ENCODE data around the gene GPR35. TPM values are rescaled to one million over a fixed set of nuclear protein-coding genes. Genes with fewer than 3 reads are reported as not detected.

The GPR35 gene
- total and polyA plus RNA-seq, 7 experiments from 2014 or later, result 0.20 to 19.0 (median 8.4) TPM

- intact Hi-C loops (cut with micrococcal nuclease), result loop anchor here in 1 of 2 donors (10.0 kb wide), 1 partner anchor 107 kb away; no protein-coding TSS in a partner anchor
- Mint-ChIP-seq H3K27me3 (no peaks in the 10 kb centered on the region), H3K4me3 (no peak overlapping the region), H3K27ac (no peak overlapping the region), H3K9me3 (no peaks in the 10 kb centered on the region), H3K4me1 (peaks cover 0 to 4% (median 0%) of the 10 kb centered on the region in 7 donors), H3K36me3 (peaks cover 0 to 5% (median 0%) of the 10 kb centered on the region in 5 donors)
- ATAC-seq (no peak), DNase-seq (peak in 1 of 9 donors; percentile 1)
- no peaks in the 10 kb centered on the region for H3K4me1 ChIP-seq (ENCODE audit: control insufficient read depth in 2 of 2, insufficient read depth in 2 of 2, low read length in 2 of 2)
- peaks cover 0 to 95% (median 0%) of the 10 kb centered on the region in 3 experiments for H3K36me3 ChIP-seq (ENCODE audit: control insufficient read depth in 2 of 3, insufficient read depth in 3 of 3, low read length in 3 of 3)
- no peak overlapping the region for H3K27ac ChIP-seq (ENCODE audit: low read depth, low read length)
- no peaks in the 10 kb centered on the region for H3K27me3 ChIP-seq (ENCODE audit: control insufficient read depth in 2 of 2, insufficient read depth in 2 of 2, low read length in 2 of 2)
- H3K4me3 ChIP-seq (ENCODE audit: low read length), result no peak overlapping the region
- POLR2A ChIA-PET, result no interaction called here
- H3K9me3 ChIP-seq (ENCODE audit: control insufficient read depth in 2 of 3, low read length in 3 of 3), result no peaks in the 10 kb centered on the region
- CTCF ChIA-PET, result no interaction called here
Observed at GRCh38 chr2:240597419-240598181, 27.7 kb upstream of the GPR35 start.

- Mint-ChIP-seq H3K27me3 (no peaks in the 10 kb centered on the region), H3K4me1 (peaks cover 0 to 4% (median 0%) of the 10 kb centered on the region in 7 donors)
- peak in 1 of 9 donors; percentile 4 for DNase-seq
Observed at GRCh38 chr2:240598311-240598911, 26.9 kb upstream of the GPR35 start.

GRCh38 chr2:240599141-240599583 lies 26.1 kb upstream of the GPR35 start:
- ChIA-PET CTCF (no interaction called here), POLR2A (no interaction called here)
- H3K36me3 ChIP-seq (ENCODE audit: control insufficient read depth in 2 of 3, insufficient read depth in 3 of 3, low read length in 3 of 3), result peaks cover 0 to 80% (median 0%) of the 10 kb centered on the region in 3 experiments
- intact Hi-C loops (cut with micrococcal nuclease), result loop anchor here in 1 of 2 donors (10.0 kb wide), 1 partner anchor 106 kb away; no protein-coding TSS in a partner anchor
- peak overlapping the region in 1 of 9 donors; percentile 33 for H3K27ac Mint-ChIP-seq
- ATAC-seq, result no peak
- peak in 1 of 9 donors; percentile 2 for DNase-seq
- no peaks in the 10 kb centered on the region for H3K4me1 ChIP-seq (ENCODE audit: control insufficient read depth in 2 of 2, insufficient read depth in 2 of 2, low read length in 2 of 2)
- H3K27ac ChIP-seq (ENCODE audit: low read depth, low read length), result no peak overlapping the region
- H3K9me3 ChIP-seq (ENCODE audit: control insufficient read depth in 2 of 3, low read length in 3 of 3), result no peaks in the 10 kb centered on the region
- no peaks in the 10 kb centered on the region for H3K27me3 Mint-ChIP-seq
- no peaks in the 10 kb centered on the region for H3K27me3 ChIP-seq (ENCODE audit: control insufficient read depth in 2 of 2, insufficient read depth in 2 of 2, low read length in 2 of 2)
- H3K9me3 Mint-ChIP-seq, result no peaks in the 10 kb centered on the region
- no peak overlapping the region for H3K4me3 Mint-ChIP-seq
- H3K4me1 Mint-ChIP-seq, result peaks cover 0 to 4% (median 0%) of the 10 kb centered on the region in 7 donors
- peaks cover 0 to 5% (median 0%) of the 10 kb centered on the region in 5 donors for H3K36me3 Mint-ChIP-seq
- no peak overlapping the region for H3K4me3 ChIP-seq (ENCODE audit: low read length)

More at GRCh38 chr2:240598311-240598911, 26.9 kb upstream of the GPR35 start:
- H3K9me3 ChIP-seq (ENCODE audit: control insufficient read depth in 2 of 3, low read length in 3 of 3), result no peaks in the 10 kb centered on the region
- H3K9me3 Mint-ChIP-seq, result no peaks in the 10 kb centered on the region
- POLR2A ChIA-PET, result no interaction called here
- H3K36me3 Mint-ChIP-seq, result peaks cover 0 to 5% (median 0%) of the 10 kb centered on the region in 5 donors
- H3K4me3 ChIP-seq (ENCODE audit: low read length), result no peak overlapping the region
- H3K36me3 ChIP-seq (ENCODE audit: control insufficient read depth in 2 of 3, insufficient read depth in 3 of 3, low read length in 3 of 3), result peaks cover 0 to 87% (median 0%) of the 10 kb centered on the region in 3 experiments
- H3K27ac ChIP-seq (ENCODE audit: low read depth, low read length), result no peak overlapping the region
- intact Hi-C loops (cut with micrococcal nuclease), result loop anchor here in 1 of 2 donors (10.0 kb wide), 1 partner anchor 106 kb away; no protein-coding TSS in a partner anchor
- no peaks in the 10 kb centered on the region for H3K27me3 ChIP-seq (ENCODE audit: control insufficient read depth in 2 of 2, insufficient read depth in 2 of 2, low read length in 2 of 2)
- no peak overlapping the region for H3K4me3 Mint-ChIP-seq
- CTCF ChIA-PET, result no interaction called here
- no peak overlapping the region for H3K27ac Mint-ChIP-seq
- no peak for ATAC-seq
- no peaks in the 10 kb centered on the region for H3K4me1 ChIP-seq (ENCODE audit: control insufficient read depth in 2 of 2, insufficient read depth in 2 of 2, low read length in 2 of 2)

- H3K27ac Mint-ChIP-seq, result no peak overlapping the region
- ChIA-PET POLR2A (no interaction called here), CTCF (no interaction called here)
- intact Hi-C loops (cut with micrococcal nuclease), result no loop called here
- H3K36me3 Mint-ChIP-seq, result peaks cover 0 to 5% (median 0%) of the 10 kb centered on the region in 5 donors
- no peak for ATAC-seq
- H3K27me3 Mint-ChIP-seq, result no peaks in the 10 kb centered on the region
- H3K36me3 ChIP-seq (ENCODE audit: control insufficient read depth in 2 of 3, insufficient read depth in 3 of 3, low read length in 3 of 3), result peaks cover 0 to 66% (median 0%) of the 10 kb centered on the region in 3 experiments
- peaks cover 0 to 11% (median 0%) of the 10 kb centered on the region in 7 donors for H3K4me1 Mint-ChIP-seq
- no peak overlapping the region for H3K27ac ChIP-seq (ENCODE audit: low read depth, low read length)
- H3K9me3 Mint-ChIP-seq, result no peaks in the 10 kb centered on the region
- no peaks in the 10 kb centered on the region for H3K27me3 ChIP-seq (ENCODE audit: control insufficient read depth in 2 of 2, insufficient read depth in 2 of 2, low read length in 2 of 2)
- no peak overlapping the region for H3K4me3 ChIP-seq (ENCODE audit: low read length)
- no peaks in the 10 kb centered on the region for H3K9me3 ChIP-seq (ENCODE audit: control insufficient read depth in 2 of 3, low read length in 3 of 3)
- H3K4me1 ChIP-seq (ENCODE audit: control insufficient read depth in 2 of 2, insufficient read depth in 2 of 2, low read length in 2 of 2), result no peaks in the 10 kb centered on the region
- peak in 1 of 9 donors; percentile 1 for DNase-seq
- no peak overlapping the region for H3K4me3 Mint-ChIP-seq
Observed at GRCh38 chr2:240600451-240600961, 24.8 kb upstream of the GPR35 start.

- no peaks in the 10 kb centered on the region for H3K27me3 ChIP-seq (ENCODE audit: control insufficient read depth in 2 of 2, insufficient read depth in 2 of 2, low read length in 2 of 2)
- Mint-ChIP-seq H3K27ac (peak overlapping the region in 1 of 9 donors; percentile 65), H3K9me3 (no peaks in the 10 kb centered on the region), H3K27me3 (no peaks in the 10 kb centered on the region), H3K36me3 (peaks cover 0 to 5% (median 0%) of the 10 kb centered on the region in 5 donors), H3K4me3 (no peak overlapping the region), H3K4me1 (peaks cover 0 to 7% (median 0%) of the 10 kb centered on the region in 7 donors)
- ATAC-seq (no peak), DNase-seq (peak in 1 of 9 donors; percentile 2)
- H3K9me3 ChIP-seq (ENCODE audit: control insufficient read depth in 2 of 3, low read length in 3 of 3), result no peaks in the 10 kb centered on the region
- intact Hi-C loops (cut with micrococcal nuclease), result no loop called here
- ChIA-PET CTCF (no interaction called here), POLR2A (no interaction called here)
- no peak overlapping the region for H3K27ac ChIP-seq (ENCODE audit: low read depth, low read length)
- H3K4me3 ChIP-seq (ENCODE audit: low read length), result no peak overlapping the region
- H3K36me3 ChIP-seq (ENCODE audit: control insufficient read depth in 2 of 3, insufficient read depth in 3 of 3, low read length in 3 of 3), result peaks cover 0 to 59% (median 0%) of the 10 kb centered on the region in 3 experiments
- H3K4me1 ChIP-seq (ENCODE audit: control insufficient read depth in 2 of 2, insufficient read depth in 2 of 2, low read length in 2 of 2), result no peaks in the 10 kb centered on the region
Observed at GRCh38 chr2:240601061-240601830, 24.0 kb upstream of the GPR35 start.

GRCh38 chr2:240601831-240602160 lies 23.5 kb upstream of the GPR35 start:
- intact Hi-C loops (cut with micrococcal nuclease), result no loop called here
- H3K4me3 Mint-ChIP-seq, result no peak overlapping the region
- Histone ChIP-seq H3K9me3 (ENCODE audit: control insufficient read depth in 2 of 3, low read length in 3 of 3) (no peaks in the 10 kb centered on the region), H3K4me1 (ENCODE audit: control insufficient read depth in 2 of 2, insufficient read depth in 2 of 2, low read length in 2 of 2) (no peaks in the 10 kb centered on the region), H3K27me3 (ENCODE audit: control insufficient read depth in 2 of 2, insufficient read depth in 2 of 2, low read length in 2 of 2) (no peaks in the 10 kb centered on the region), H3K4me3 (ENCODE audit: low read length) (no peak overlapping the region), H3K27ac (ENCODE audit: low read depth, low read length) (no peak overlapping the region), H3K36me3 (ENCODE audit: control insufficient read depth in 2 of 3, insufficient read depth in 3 of 3, low read length in 3 of 3) (peaks cover 0 to 53% (median 0%) of the 10 kb centered on the region in 3 experiments)
- no peaks in the 10 kb centered on the region for H3K27me3 Mint-ChIP-seq
- ChIA-PET POLR2A (no interaction called here), CTCF (no interaction called here)
- no peaks in the 10 kb centered on the region for H3K9me3 Mint-ChIP-seq
- peak overlapping the region in 1 of 9 donors; percentile 65 for H3K27ac Mint-ChIP-seq
- DNase-seq (peak in 1 of 9 donors; percentile 3), ATAC-seq (no peak)
- H3K36me3 Mint-ChIP-seq, result peaks cover 0 to 5% (median 0%) of the 10 kb centered on the region in 5 donors
- H3K4me1 Mint-ChIP-seq, result peaks cover 0 to 7% (median 0%) of the 10 kb centered on the region in 7 donors

Measured in naive thymus-derived CD4-positive, alpha-beta T cell (primary cell).